SW 1271 (cell line): Measurements from ENCODE around the gene SSMEM1.
"Not testable (repeated sequence)": the region's sequence is repeated elsewhere in the genome, so short reads cannot be mapped to it uniquely, and the experiment has no call there.

Experiments used
- DNase-seq, 2 experiments: peaks; one replicate each; lab custom pipeline; 2025; lab: John Stamatoyannopoulos, UW

The SSMEM1 gene

GRCh38 chr7:130207642-130208041 is at the start of gene SSMEM1:
Gene SSMEM1, plus strand, starts transcription at chr7:130207860. Its CDS starts 51 bp downstream, at chr7:130207911.
- DNase-seq = peak in 1 of 2 experiments; percentile 27

- no peak for DNase-seq
Observed at GRCh38 chr7:130160023-130160422, 47.6 kb upstream of the SSMEM1 start.

- no peak for DNase-seq
Observed at GRCh38 chr7:130160455-130160854, 47.2 kb upstream of the SSMEM1 start.

GRCh38 chr7:130162196-130162595 is 45.5 kb upstream of the SSMEM1 start:
- DNase-seq = no peak

- DNase-seq = no peak
Observed at GRCh38 chr7:130174237-130174959, 33.3 kb upstream of the SSMEM1 start.

- no peak for DNase-seq
Observed at GRCh38 chr7:130178251-130178650, 29.4 kb upstream of the SSMEM1 start.

- DNase-seq = no peak
Observed at GRCh38 chr7:130179631-130180030, 28.0 kb upstream of the SSMEM1 start.

GRCh38 chr7:130180571-130181262 is 26.9 kb upstream of the SSMEM1 start:
- DNase-seq = no peak

- DNase-seq = no peak
Observed at GRCh38 chr7:130181263-130181605, 26.4 kb upstream of the SSMEM1 start.

- no peak for DNase-seq
Observed at GRCh38 chr7:130182990-130183389, 24.7 kb upstream of the SSMEM1 start.

GRCh38 chr7:130184349-130184748 is 23.3 kb upstream of the SSMEM1 start:
- DNase-seq = not testable (repeated sequence)

GRCh38 chr7:130187360-130187759 is 20.3 kb upstream of the SSMEM1 start:
- DNase-seq = no peak

- no peak for DNase-seq
Observed at GRCh38 chr7:130189343-130189742, 18.3 kb upstream of the SSMEM1 start.

- no peak for DNase-seq
Observed at GRCh38 chr7:130191791-130192190, 15.9 kb upstream of the SSMEM1 start.

GRCh38 chr7:130195396-130195795 is 12.3 kb upstream of the SSMEM1 start:
- no peak for DNase-seq

GRCh38 chr7:130196476-130196875 is 11.2 kb upstream of the SSMEM1 start:
- DNase-seq = no peak

GRCh38 chr7:130197094-130197493 is 10.6 kb upstream of the SSMEM1 start:
- no peak for DNase-seq

GRCh38 chr7:130201796-130202195 is 5.9 kb upstream of the SSMEM1 start:
- DNase-seq = no peak

- peak; percentile 90 to 97 for DNase-seq
Observed at GRCh38 chr7:130205084-130205947, 2.3 kb upstream of the SSMEM1 start, which contains the start of gene TMEM209. Gene TMEM209, minus strand, starts transcription at chr7:130205406. Its CDS starts 31 bp downstream, at chr7:130205375.

GRCh38 chr7:130207033-130207432 is 627 bp upstream of the SSMEM1 start:
- DNase-seq = no peak

- no peak for DNase-seq
Observed at GRCh38 chr7:130208516-130208915, 856 bp downstream of the SSMEM1 start.

GRCh38 chr7:130210181-130210935 is 2.7 kb downstream of the SSMEM1 start:
- DNase-seq = no peak
